K562 (cell line): ENCODE data around the gene MARCHF3.

Experiments used
- ARID4B ChIP-seq: sonication (generic); formaldehyde crosslinking; IDR thresholded peaks from 2 replicates; pipeline ENCODE4 v1.8.0; 2022; ENCODE audit warnings: mild to moderate bottlenecking, missing genetic modification reagents
- CTCF ChIP-seq, 3 experiments: IDR thresholded peaks in 2 of 3; conservative IDR thresholded peaks in 1 of 3; 2 replicates each; pipeline ENCODE4 v1.5.1; 2011 to 2012; ENCODE audit warnings: low read length in 3 of 3, mild to moderate bottlenecking in 3 of 3, control low read depth in 2 of 3, improper control_type of control experiment in 1 of 3, inconsistent platforms in 1 of 3, low read depth in 1 of 3, mixed read lengths in 1 of 3, moderate library complexity in 1 of 3; ENCODE audit not compliant: insufficient read depth in 2 of 3
- MCM3 ChIP-seq: fragments of 450-650 bp; IDR thresholded peaks from 2 replicates; pipeline ENCODE4 v1.6.1; 2016
- SRSF1 ChIP-seq: fragments of 200-400 bp; formaldehyde crosslinking; IDR thresholded peaks from 2 replicates; pipeline ENCODE4 v1.6.1; 2017; ENCODE audit warnings: mild to moderate bottlenecking, low read depth, low read length, moderate library complexity
- USF2 ChIP-seq: sonication (generic); formaldehyde crosslinking; IDR thresholded peaks from 2 replicates; pipeline ENCODE4 v1.5.0; 2020; ENCODE audit warnings: missing genetic modification reagents

- TF ChIP-seq CTCF (IDR thresholded peaks at IDR 0.05 in 2 of 3, conservative IDR thresholded peaks at IDR 0.05 in 1 of 3; ENCODE audit: insufficient read depth in 2 of 3, low read depth in 1 of 3, low read length in 3 of 3) (no peak), ARID4B (CRISPR knock-in tag) (no peak), MCM3 (no peak), USF2 (CRISPR knock-in tag) (no peak), SRSF1 (no peak)
Measured at GRCh38 chr5:126937771-126938170, 92.6 kb downstream of the MARCHF3 start.
